Suppressor macrophage treated with lipopolysaccharide for 1 hour (primary cell): ENCODE measurements around the gene EXOG.

Experiments used
- DNase-seq, 3 donors: peaks; one replicate each; pipeline ENCODE4 v3.0.0-alpha.2; 2020 to 2022

Gene EXOG

GRCh38 chr3:38496131-38496910 lies at the start of gene EXOG:
Gene EXOG (plus strand): TSS chr3:38496340. CDS start chr3:38496368, 28 bp downstream.
- peak; percentile 96 to 97 (median 97) for DNase-seq

GRCh38 chr3:38446812-38447211 lies 49.3 kb upstream of the EXOG start:
- DNase-seq, result no peak

- DNase-seq, result no peak
Measured at GRCh38 chr3:38450853-38451252, 45.3 kb upstream of the EXOG start.

DNA sequence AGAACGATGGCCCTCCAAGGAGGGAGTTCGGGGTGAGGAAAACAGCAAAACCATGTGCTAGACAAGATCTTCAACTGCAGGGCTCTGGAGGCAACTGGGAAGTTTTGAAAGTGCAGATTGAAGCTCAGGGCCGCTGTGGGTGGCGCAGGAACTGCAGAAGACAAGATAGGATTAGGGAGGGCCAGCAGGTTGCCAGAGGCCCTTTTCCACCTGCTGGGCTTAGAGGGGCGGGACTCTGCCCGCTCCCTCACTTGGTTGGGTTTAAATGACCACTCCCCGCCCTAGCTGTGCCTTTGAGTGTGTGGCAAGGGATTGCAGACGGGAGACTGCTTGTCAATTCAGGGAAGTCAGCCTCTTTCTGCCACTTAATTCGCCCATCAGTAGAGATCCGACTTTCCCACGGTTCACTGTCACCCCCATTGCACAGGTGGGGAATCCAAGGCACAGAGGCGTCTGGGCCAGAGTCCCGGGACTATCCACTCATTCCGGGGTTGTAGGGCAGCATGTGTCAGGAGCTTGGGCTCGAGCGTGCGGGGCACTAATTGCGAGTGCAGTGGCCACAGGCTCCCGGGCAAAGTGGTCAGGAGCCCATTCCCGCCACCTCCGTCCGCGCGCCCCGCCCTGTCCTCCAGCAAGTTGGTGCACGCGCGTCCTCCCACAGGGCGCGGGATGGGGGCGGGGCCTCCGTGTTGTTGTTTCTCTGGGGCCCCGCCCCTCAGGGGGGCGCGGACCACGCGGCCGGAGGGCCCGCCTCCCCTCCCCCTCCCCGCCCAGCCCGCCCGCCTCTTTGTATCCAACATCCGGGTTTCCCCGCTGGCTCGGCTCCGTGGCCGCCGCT lies 42.8 kb upstream of the EXOG start, which contains the start of gene ACVR2B:
ACVR2B (plus strand) TSS at position 816 of the 838 bp plus-strand sequence. CDS start 433 bp downstream, outside the sequence.
- DNase-seq, result peak; percentile 79 to 94 (median 87)

- no peak for DNase-seq
Measured at GRCh38 chr3:38453913-38454177, 42.3 kb upstream of the EXOG start.

GRCh38 chr3:38454178-38454883 lies 41.8 kb upstream of the EXOG start:
- peak; percentile 31 to 63 (median 36) for DNase-seq

GRCh38 chr3:38454884-38455638 lies 41.1 kb upstream of the EXOG start:
- peak; percentile 25 to 69 (median 44) for DNase-seq

DNA sequence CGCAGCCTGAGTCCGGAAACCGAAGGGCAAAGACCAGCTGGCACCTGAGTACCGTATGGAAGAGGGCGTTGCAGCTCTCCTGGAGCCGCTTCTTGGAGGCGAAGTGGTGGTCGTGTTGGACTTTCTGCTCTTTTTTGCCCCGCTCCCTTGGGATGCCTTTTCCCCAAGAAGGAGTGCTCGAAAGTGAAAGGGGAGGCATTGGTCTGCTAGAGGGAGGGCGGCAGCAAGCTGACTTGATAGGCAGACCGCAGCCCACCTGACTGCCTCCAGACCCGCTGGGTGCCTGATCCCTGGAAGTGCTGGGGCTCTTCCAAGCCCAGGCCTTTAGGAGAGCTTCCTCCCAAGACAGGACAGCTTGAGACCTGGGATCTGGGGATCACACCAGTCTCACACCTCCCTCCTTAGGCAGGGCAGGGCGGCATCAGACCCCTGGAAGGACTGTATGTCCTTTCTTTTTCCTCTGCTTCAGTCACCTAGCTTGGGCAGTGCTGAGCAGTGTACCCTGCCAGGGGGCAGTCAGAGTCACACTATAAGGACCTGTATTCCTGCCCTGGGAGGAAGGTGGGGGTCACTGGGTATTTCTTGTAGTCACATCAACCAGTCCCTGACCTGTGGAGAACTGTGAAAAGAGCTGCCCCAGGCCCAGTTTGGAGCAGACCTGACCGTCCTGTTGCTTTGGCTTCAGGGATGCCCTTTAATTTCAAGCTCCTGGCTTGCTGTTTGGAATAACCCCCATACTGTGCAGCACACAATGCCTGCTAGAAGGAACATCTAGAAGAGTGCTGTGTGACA lies 40.3 kb upstream of the EXOG start:
- peak in 1 of 3 donors; percentile 6 for DNase-seq

DNA sequence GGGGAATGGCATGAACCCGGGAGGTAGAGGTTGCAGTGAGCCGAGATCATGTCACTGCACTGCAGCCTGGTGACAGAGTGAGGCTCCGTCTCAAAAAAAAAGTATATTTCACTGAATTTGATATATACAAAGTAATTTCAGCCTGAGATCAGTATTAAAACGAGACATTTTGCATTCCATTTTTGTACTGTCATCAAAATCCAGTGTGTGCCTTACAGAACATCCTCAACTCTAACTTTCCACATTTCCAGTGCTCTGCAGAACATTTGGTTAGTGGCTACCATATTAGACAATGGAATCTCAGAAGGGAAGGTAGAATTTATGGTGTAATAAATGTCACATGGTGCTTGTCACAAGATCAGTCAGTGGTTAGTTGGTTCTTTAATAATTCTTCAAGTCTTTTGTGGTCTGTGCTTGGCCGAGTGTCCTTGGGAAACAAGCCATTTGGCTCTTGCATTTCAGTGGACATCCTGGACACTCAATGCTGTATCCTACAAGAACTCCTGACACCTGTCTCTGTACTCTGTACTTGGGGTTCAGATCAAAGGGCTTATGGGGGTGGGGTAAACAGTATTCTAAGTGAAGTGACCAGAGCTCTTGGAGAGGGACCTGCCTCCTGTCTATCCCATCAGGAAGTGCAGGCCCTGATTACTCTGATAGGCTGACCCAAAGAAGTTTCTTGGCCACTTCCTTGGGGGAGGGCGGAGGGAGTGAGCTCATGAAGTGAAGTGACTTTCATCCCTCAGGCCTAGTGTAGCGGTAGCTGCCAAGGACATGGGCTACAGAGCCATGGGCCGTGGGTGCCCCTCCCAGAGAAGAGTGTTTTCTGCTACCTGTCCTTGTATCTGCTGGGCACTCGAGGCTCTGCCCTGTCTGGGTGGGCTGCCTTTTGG lies 38.8 kb upstream of the EXOG start:
- peak in 2 of 3 donors; percentile 10 to 17 for DNase-seq

- DNase-seq, result no peak
Measured at GRCh38 chr3:38458796-38459498, 37.2 kb upstream of the EXOG start.

DNA sequence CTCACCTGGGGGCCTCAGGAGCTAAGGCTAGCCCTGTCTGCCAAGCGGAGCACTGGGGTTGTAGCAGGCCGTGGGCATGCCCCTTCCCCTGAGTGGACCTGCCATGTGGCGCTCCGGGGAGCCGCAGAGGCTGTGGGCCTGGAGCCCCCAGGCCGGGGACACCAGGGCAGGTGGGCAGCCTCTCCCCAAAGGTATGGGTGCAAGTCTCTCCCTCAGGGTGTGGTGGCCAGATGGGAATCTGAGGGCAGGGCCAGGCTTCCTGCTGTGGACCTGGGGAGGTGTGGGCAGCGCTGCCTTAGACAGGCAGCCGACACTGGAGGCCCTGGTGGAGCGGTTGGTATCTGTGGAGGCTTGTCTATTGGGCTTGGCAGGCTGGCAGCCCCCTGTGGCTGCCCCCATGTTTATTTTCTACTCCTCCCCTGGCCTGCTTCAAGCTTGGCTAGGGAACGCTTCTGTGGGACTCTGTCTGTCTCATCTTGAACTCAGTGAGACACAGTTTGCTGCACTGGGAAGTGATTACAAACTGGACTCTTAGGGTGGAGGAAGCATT lies 36.6 kb upstream of the EXOG start:
- no peak for DNase-seq

DNA sequence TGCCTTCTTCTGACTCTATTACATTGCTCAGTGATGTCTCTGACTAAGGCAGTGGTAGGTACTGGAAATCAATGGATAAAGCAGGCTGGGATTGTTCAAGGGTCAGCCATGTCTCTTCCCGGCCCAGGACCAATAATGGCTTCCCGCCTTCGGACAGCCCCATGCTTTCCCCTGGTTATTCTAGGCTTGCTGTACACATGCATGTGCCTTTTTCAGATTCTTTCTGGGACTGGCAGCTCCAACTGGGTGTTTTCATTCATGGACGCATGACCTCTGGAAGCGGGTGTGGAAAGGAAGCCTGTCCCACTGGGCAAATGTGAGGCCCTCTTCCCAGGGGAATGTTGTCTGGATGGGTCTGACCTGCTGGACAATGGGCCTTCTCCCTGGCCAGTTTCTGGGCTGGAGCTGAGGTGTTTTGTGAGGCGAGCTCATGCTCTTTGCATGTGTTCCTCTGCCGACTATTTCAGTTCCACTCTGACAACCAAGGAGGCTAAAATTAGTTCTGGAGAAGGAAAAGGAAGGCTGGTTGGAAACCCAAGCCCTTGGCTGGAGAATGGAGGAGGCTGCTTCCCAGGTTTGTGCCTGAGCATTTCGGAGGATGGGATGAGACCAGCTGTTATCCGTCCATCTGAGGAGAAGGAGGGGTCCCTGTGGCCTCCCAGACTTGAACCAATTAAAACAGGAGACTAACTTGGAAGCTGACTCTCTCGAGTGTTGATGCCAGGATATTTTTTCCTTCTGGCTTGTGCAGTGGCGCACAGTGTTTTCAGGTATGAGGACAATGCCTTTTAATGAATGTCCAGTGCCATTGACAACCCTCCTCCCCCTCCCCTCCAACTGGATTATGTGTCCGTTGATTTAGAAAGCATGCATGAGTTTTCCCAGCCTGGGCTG lies 35.5 kb upstream of the EXOG start:
- DNase-seq, result no peak

GRCh38 chr3:38465588-38466154 lies 30.5 kb upstream of the EXOG start:
- DNase-seq, result no peak

DNA sequence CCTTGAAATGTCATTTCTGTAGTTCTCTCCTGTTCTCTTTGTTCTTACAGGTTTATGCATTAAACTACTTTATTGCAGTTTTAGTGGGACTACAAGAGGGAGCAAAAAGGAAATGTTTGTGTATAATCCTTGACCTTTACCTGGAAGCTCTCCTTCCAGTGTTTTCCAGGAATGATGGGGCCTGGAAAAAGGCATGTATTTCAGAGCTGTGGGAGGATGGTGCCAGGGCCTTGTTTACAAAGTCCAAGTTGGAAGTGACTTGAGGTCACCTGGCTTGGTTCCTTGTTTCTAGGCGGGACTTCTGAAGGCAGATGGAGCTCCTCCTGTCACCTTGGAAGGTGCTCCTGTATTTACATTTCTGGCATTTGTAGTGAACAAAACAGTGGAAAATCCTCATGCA lies 27.4 kb upstream of the EXOG start:
- DNase-seq, result no peak

GRCh38 chr3:38469852-38470251 lies 26.3 kb upstream of the EXOG start:
- DNase-seq, result no peak

DNA sequence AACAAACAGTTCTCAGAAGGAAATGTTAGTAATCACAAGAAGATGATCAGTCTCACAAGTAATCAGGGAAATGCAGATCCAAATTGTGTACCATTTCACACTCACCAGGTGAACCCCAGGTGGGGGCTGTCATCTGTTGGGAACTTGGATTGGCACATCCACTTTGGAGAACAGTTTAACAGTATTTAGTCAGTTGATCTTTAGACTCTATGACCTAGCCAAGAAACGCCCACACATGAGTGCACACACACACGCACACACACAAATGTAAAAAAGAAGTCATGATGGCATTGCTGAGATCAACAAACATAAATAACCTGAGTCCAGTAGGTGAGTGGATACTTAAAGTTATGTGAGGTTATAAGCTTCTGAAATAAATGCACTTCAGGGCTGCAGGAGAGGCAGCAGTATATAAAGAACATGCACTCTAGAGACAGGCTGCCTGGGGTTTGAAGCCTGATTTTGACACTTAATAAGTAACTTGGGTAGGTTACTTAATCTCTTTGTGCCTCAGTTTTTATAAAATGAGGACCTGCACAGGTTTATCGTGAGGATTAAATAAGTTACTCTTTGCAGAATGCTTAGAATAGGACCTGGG lies 24.8 kb upstream of the EXOG start:
- peak in 1 of 3 donors; percentile 7 for DNase-seq

GRCh38 chr3:38472342-38472741 lies 23.8 kb upstream of the EXOG start:
- DNase-seq, result no peak

DNA sequence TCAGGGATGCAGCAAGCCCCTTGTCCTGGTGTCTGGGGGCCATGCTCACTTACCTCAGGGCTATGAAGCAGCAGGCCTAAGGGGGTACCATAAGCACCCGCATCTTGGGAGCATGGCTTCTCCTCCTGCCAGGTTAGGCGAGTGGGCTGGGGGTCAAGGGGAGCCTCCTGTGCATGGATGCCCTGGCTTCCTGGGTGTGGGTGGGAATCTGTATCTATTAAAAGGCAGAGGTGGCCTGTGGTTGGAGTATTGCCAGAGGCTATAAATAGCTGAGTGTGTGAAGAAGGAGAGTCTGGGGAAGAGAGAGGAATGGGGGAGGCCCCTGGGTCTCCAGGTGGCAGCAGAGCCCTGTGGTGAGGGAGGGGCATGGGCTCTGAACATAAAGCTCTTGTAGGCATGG lies 22.9 kb upstream of the EXOG start:
- no peak for DNase-seq
